Measurements from ENCODE around the gene FNDC3B.

DNA sequence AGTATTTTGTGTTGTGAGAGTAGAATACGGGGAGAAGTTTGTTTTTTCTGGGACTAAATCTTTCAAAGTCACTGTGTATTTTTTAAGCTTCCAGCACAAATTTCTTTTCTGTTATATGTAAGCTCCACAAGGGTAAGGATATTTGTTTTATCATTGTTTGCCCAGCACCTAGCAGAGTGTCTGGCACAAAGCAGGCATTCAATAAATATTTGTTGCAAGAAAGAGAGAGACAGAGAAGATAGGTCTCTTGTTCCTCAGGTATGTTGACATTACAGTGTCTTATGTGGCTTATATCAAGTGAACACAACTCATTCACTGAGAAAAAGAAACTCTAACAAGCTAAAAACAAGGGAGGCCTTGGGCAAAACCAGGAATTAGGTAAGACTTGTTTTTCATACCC lies 26.6 kb upstream of the FNDC3B start:
- TF ChIP-seq CTCF (IDR thresholded peaks at IDR 0.05) (no peak), ZFX (IDR thresholded peaks at IDR 0.05; ENCODE audit: borderline replicate concordance) (no peak)
